Sigmoid colon (tissue), 7 donors: ENCODE data around the gene COQ10A. TPM values are rescaled to one million over a fixed set of nuclear protein-coding genes. Genes with fewer than 3 reads are reported as not detected.

Source experiments
- DNase-seq: peaks from one replicate; pipeline ENCODE4 v3.0.0-alpha.2; 2019
- H3K27ac ChIP-seq, 4 donors: fragments of 200-600 bp; sonication (generic); one replicate each; pipeline ENCODE4 v1.5.1; 2016 to 2019; ENCODE audit warnings: mild to moderate bottlenecking in 1 of 4
- H3K27me3 ChIP-seq, 3 donors: fragments of 200-600 bp; sonication (generic); one replicate each; pipeline ENCODE4 v1.5.1; 2019; ENCODE audit warnings: mild to moderate bottlenecking in 1 of 3
- H3K36me3 ChIP-seq, 4 donors: fragments of 200-600 bp; sonication (generic); one replicate each; pipeline ENCODE4 v1.5.1; 2016 to 2019
- H3K4me1 ChIP-seq, 4 donors: fragments of 200-600 bp; sonication (generic); one replicate each; pipeline ENCODE4 v1.5.1; 2017 to 2019
- H3K4me3 ChIP-seq, 4 donors: fragments of 200-600 bp; sonication (generic); one replicate each; pipeline ENCODE4 v1.5.1; 2017 to 2019; ENCODE audit warnings: mild to moderate bottlenecking in 2 of 4, moderate library complexity in 1 of 4
- H3K9me3 ChIP-seq, 4 donors: fragments of 200-600 bp in 3 of 4; sonication (generic) in 3 of 4; one replicate each; pipeline versions ENCODE4 v1.5.1 to v1.6.1; 2013 to 2019
- CTCF ChIP-seq, 4 experiments: fragments of 450-650 bp in 3 of 4; fragments of 200-600 bp in 1 of 4; IDR thresholded peaks; one replicate each; pipeline ENCODE4 v1.5.1; 2016 to 2019; ENCODE audit warnings: antibody characterized with exemption in 4 of 4, mild to moderate bottlenecking in 3 of 4, moderate library complexity in 2 of 4
- EP300 ChIP-seq, 4 donors: sonication (generic); formaldehyde crosslinking; IDR thresholded peaks; one replicate each; pipeline ENCODE4 v1.6.1; 2017; ENCODE audit warnings: antibody characterized with exemption in 4 of 4
- POLR2A ChIP-seq, 2 donors: fragments of 450-650 bp; IDR thresholded peaks; one replicate each; pipeline ENCODE4 v1.6.1; 2016; ENCODE audit warnings: antibody characterized with exemption in 2 of 2, mild to moderate bottlenecking in 2 of 2, moderate library complexity in 2 of 2
- POLR2AphosphoS5 ChIP-seq, 4 donors: sonication (generic); formaldehyde crosslinking; IDR thresholded peaks; one replicate each; pipeline ENCODE4 v1.6.1; 2017; ENCODE audit warnings: antibody characterized with exemption in 4 of 4
- WGBS, 2 donors: extraction: QIAGEN DNeasy Blood & Tissue Kit; methylation state at CpG; one replicate each; pipeline ENCODE4 v1.1.7; 2013; 5-methylcytosine and 5-hydroxymethylcytosine counted together
- intact Hi-C: fragments of 100-400 bp; cut with DNase I; formaldehyde crosslinking; loops from one replicate; pipeline ENCODE4 v1.15.1; 2023
- polyA plus RNA-seq, 3 donors: library from polyadenylated mRNA; stranded (reverse); fragments of 200-250 nt; gene quantifications; one replicate each; pipeline ENCODE4 v1.2.3, GENCODE V29; 2013
- total RNA-seq, 4 donors: library from RNA; depleted of rRNA; stranded (reverse); fragments of >200 nt; gene quantifications; one replicate each; pipeline ENCODE4 v1.1.0, GENCODE V29; 2016
- donor health status: healthy with polysubstance abuse.
- donor health status: Bipolar disorder and iron deficiency.
- donor health status: healthy.

Gene COQ10A
- total and polyA plus RNA-seq, 7 donors: 2.4 to 25.0 (median 11.8) TPM

- no peaks in the 10 kb centered on the region for H3K27me3 ChIP-seq
- H3K36me3 ChIP-seq: peaks cover 4 to 55% (median 8%) of the 10 kb centered on the region in 4 donors
- TF ChIP-seq EP300 (IDR thresholded peaks at IDR 0.05) (no peak), CTCF (IDR thresholded peaks at IDR 0.05) (no peak), POLR2AphosphoS5 (IDR thresholded peaks at IDR 0.05) (no peak), POLR2A (IDR thresholded peaks at IDR 0.05) (no peak)
- no peak overlapping the region for H3K27ac ChIP-seq
- peaks cover 0 to 26% (median 11%) of the 10 kb centered on the region in 4 donors for H3K4me1 ChIP-seq
- WGBS, 2 donors: 94 to 95% methylated on average over 8 of the region's 8 CpGs
- H3K4me3 ChIP-seq: no peak overlapping the region
- DNase-seq: no peak
- no peaks in the 10 kb centered on the region for H3K9me3 ChIP-seq
- intact Hi-C loops: no loop called here
These were observed 38.3 kb downstream of the COQ10A start for GRCh38 chr12:56304872-56305590.

DNA sequence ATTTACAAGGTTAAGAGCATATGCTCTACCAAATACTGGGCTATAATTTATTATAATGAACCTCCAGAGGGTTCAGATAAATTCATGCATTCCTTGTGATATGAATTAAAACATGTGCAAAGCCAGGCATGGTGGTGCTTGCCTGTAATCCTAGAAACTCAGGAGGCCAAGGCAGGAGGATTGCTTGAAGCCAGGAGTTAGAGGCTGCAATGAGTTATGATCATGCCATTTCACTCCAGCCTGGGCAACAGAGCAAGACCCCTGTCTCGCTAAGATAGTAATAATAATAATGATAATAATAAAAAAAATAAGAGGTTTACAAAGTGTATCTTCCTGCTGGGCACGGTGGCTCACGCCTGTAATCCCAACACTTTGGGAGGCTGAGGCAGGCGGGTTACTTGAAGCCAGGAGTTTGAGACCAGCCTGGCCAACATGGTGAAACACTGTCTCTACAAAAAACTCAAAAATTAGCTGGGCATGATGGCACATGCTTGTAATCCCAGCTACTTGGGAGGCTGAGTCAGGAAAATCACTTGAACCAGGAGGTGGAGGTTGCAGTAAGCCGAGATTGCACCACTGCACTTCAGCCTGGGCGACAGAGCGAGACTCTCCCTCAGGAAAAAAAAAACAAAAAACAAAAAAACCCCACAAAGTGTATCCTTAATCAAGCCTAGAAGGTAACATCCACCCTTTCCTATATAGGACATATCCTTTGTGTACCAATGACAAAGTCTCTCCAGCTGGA lies 40.7 kb downstream of the COQ10A start:
- Histone ChIP-seq H3K27ac (no peak overlapping the region), H3K27me3 (no peaks in the 10 kb centered on the region), H3K9me3 (no peaks in the 10 kb centered on the region), H3K36me3 (peaks cover 4 to 72% (median 13%) of the 10 kb centered on the region in 4 donors), H3K4me1 (peaks cover 0 to 8% (median 0%) of the 10 kb centered on the region in 4 donors), H3K4me3 (no peak overlapping the region)
- intact Hi-C loops: no loop called here
- WGBS, 2 donors: 97 to 98% methylated on average over 7 of the region's 7 CpGs
- DNase-seq: no peak
- no peak for TF ChIP-seq EP300 (IDR thresholded peaks at IDR 0.05)
- no peak for TF ChIP-seq POLR2AphosphoS5 (IDR thresholded peaks at IDR 0.05)
- TF ChIP-seq CTCF (IDR thresholded peaks at IDR 0.05): no peak
- TF ChIP-seq POLR2A (IDR thresholded peaks at IDR 0.05): no peak

GRCh38 chr12:56308714-56309113 lies 42.0 kb downstream of the COQ10A start:
- intact Hi-C loops: no loop called here
- Histone ChIP-seq H3K4me3 (no peak overlapping the region), H3K9me3 (no peaks in the 10 kb centered on the region), H3K27ac (no peak overlapping the region), H3K27me3 (no peaks in the 10 kb centered on the region), H3K36me3 (peaks cover 4 to 82% (median 13%) of the 10 kb centered on the region in 4 donors), H3K4me1 (no peaks in the 10 kb centered on the region)
- no peak for DNase-seq
- no peak for TF ChIP-seq EP300 (IDR thresholded peaks at IDR 0.05)
- TF ChIP-seq POLR2AphosphoS5 (IDR thresholded peaks at IDR 0.05): no peak
- TF ChIP-seq CTCF (IDR thresholded peaks at IDR 0.05): no peak
- TF ChIP-seq POLR2A (IDR thresholded peaks at IDR 0.05): no peak
- 89 to 93% methylated on average over 3 of the region's 3 CpGs for WGBS, 2 donors

- Histone ChIP-seq H3K4me3 (no peak overlapping the region), H3K4me1 (peaks cover 0 to 17% (median 10%) of the 10 kb centered on the region in 4 donors), H3K27ac (no peak overlapping the region), H3K27me3 (no peaks in the 10 kb centered on the region), H3K36me3 (peaks cover 4 to 73% (median 13%) of the 10 kb centered on the region in 4 donors), H3K9me3 (no peaks in the 10 kb centered on the region)
- TF ChIP-seq POLR2A (IDR thresholded peaks at IDR 0.05) (no peak), CTCF (IDR thresholded peaks at IDR 0.05) (no peak), POLR2AphosphoS5 (IDR thresholded peaks at IDR 0.05) (no peak), EP300 (IDR thresholded peaks at IDR 0.05) (no peak)
- 97 to 98% methylated on average over 12 of the region's 12 CpGs for WGBS, 2 donors
- intact Hi-C loops: no loop called here
- no peak for DNase-seq
These were observed 44.3 kb downstream of the COQ10A start for GRCh38 chr12:56311003-56311402.
